22Rv1 (cell line): ENCODE data around the gene C1orf159.

Source experiments
- H3K27ac ChIP-seq: fragments of 450-650 bp; 2 replicates; pipeline ENCODE4 v1.5.1; 2017
- CTCF ChIP-seq: fragments of 450-650 bp; IDR thresholded peaks from 2 replicates; pipeline ENCODE4 v1.5.1; 2017; ENCODE audit warnings: mild to moderate bottlenecking
- ZFX ChIP-seq: fragments of 450-650 bp; IDR thresholded peaks from 2 replicates; pipeline ENCODE4 v1.6.1; 2017; ENCODE audit warnings: antibody characterized with exemption, borderline replicate concordance

Gene C1orf159

GRCh38 chr1:1127551-1128451 lies 11.9 kb upstream of the C1orf159 start:
- no peak overlapping the region for H3K27ac ChIP-seq
- TF ChIP-seq ZFX (no peak), CTCF (no peak)

- TF ChIP-seq CTCF (no peak), ZFX (no peak)
- H3K27ac ChIP-seq, result no peak overlapping the region
These were observed 10.1 kb upstream of the C1orf159 start for GRCh38 chr1:1125945-1126344.

GRCh38 chr1:1124786-1125642 lies 9.1 kb upstream of the C1orf159 start:
- H3K27ac ChIP-seq, result peak overlapping the region; percentile 66
- TF ChIP-seq CTCF (peak; percentile 17; the same call in 1 of the 2 replicates), ZFX (no peak)

- H3K27ac ChIP-seq, result peak overlapping the region; percentile 66
These were observed 8.6 kb upstream of the C1orf159 start for GRCh38 chr1:1124508-1124785.

GRCh38 chr1:1123581-1124507 lies 8.0 kb upstream of the C1orf159 start:
- peak overlapping the region; percentile 66 for H3K27ac ChIP-seq

More at GRCh38 chr1:1124508-1124785, 8.6 kb upstream of the C1orf159 start:
- TF ChIP-seq CTCF (no peak), ZFX (no peak)

More at GRCh38 chr1:1123581-1124507, 8.0 kb upstream of the C1orf159 start:
- TF ChIP-seq CTCF (no peak), ZFX (no peak)
